ENCODE data around the gene HSF4. TPM values are rescaled to one million over a fixed set of nuclear protein-coding genes. Genes with fewer than 3 reads are reported as not detected.
"Not testable (repeated sequence)": the region's sequence is repeated elsewhere in the genome, so short reads cannot be mapped to it uniquely, and the experiment has no call there.

The HSF4 gene
- total RNA-seq, 1 donor from 2014 or later = 11.1 TPM

GRCh38 chr16:67120025-67120424, 44.5 kb upstream of the HSF4 start:
- H3K4me1 Mint-ChIP-seq (ENCODE audit: unreplicated experiment) = no peaks in the 10 kb centered on the region
- no peak overlapping the region for H3K4me3 Mint-ChIP-seq
- no peaks in the 10 kb centered on the region for H3K9me3 Mint-ChIP-seq
- H3K27ac Mint-ChIP-seq = no peak overlapping the region
- DNase-seq (ENCODE audit: extremely low spot score, unreplicated experiment) = no peak
- H3K27me3 Mint-ChIP-seq = no peaks in the 10 kb centered on the region
- no peak for TF ChIP-seq CTCF (conservative IDR thresholded peaks at IDR 0.05)
- peaks cover 4% of the 10 kb centered on the region for H3K36me3 Mint-ChIP-seq

DNA sequence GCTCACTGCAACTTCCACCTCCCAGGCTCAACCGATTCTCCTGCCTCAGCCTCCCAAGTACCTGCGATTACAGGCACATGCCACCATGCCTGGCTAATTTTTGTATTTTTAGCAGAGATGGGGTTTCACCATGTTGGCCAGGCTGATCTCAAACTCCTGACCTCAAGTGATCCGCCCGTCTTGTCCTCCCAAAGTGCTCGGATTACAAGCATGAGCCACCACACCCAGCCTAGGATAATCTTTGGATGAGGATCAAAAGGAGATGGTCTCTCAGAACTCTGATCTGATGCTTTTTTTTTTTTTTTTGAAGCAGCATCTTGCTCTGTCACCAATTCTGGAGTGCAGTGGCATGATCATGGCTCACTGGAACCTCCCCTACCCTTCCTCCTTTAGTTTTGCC, 41.7 kb upstream of the HSF4 start:
- H3K4me3 Mint-ChIP-seq; H3K36me3 Mint-ChIP-seq; H3K4me1 Mint-ChIP-seq (ENCODE audit: unreplicated experiment); DNase-seq (ENCODE audit: extremely low spot score, unreplicated experiment); H3K27me3 Mint-ChIP-seq; H3K9me3 Mint-ChIP-seq; H3K27ac Mint-ChIP-seq: not testable (repeated sequence)

DNA sequence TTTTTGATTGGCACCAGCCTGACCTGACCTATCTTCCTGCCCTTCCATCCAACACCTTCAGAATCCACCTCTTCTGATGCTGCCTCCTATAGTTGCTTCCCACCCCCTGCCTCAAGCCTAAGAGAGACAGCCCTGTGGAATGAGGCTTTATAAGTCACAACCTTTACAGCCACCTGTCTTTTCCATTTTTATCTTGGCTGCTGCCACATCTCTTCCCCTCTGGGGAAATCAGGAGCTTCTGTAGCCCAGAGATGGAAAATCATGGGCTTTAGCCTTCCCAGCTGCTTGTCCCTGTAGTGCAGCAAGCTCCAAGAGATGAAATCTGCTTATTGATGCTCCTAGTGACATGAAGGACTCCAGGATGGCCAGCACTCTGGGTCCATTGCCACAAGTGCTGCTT, 36.1 kb upstream of the HSF4 start:
- H3K4me1 Mint-ChIP-seq (ENCODE audit: unreplicated experiment) = no peaks in the 10 kb centered on the region
- H3K9me3 Mint-ChIP-seq = no peaks in the 10 kb centered on the region
- H3K4me3 Mint-ChIP-seq = no peak overlapping the region
- H3K27ac Mint-ChIP-seq = no peak overlapping the region
- DNase-seq (ENCODE audit: extremely low spot score, unreplicated experiment) = no peak
- no peak for TF ChIP-seq CTCF (conservative IDR thresholded peaks at IDR 0.05)
- no peaks in the 10 kb centered on the region for H3K27me3 Mint-ChIP-seq
- H3K36me3 Mint-ChIP-seq = peaks cover 18% of the 10 kb centered on the region

- Mint-ChIP-seq H3K36me3 (peaks cover 13% of the 10 kb centered on the region), H3K4me3 (no peak overlapping the region), H3K4me1 (ENCODE audit: unreplicated experiment) (no peaks in the 10 kb centered on the region), H3K27me3 (no peaks in the 10 kb centered on the region), H3K27ac (no peak overlapping the region), H3K9me3 (no peaks in the 10 kb centered on the region)
- no peak for TF ChIP-seq CTCF (conservative IDR thresholded peaks at IDR 0.05)
- DNase-seq (ENCODE audit: extremely low spot score, unreplicated experiment) = no peak
These were observed 35.7 kb upstream of the HSF4 start for GRCh38 chr16:67128887-67129286.

- TF ChIP-seq CTCF (conservative IDR thresholded peaks at IDR 0.05) = no peak
- Mint-ChIP-seq H3K9me3 (no peaks in the 10 kb centered on the region), H3K36me3 (peaks cover 13% of the 10 kb centered on the region), H3K4me3 (no peak overlapping the region), H3K27me3 (no peaks in the 10 kb centered on the region), H3K4me1 (ENCODE audit: unreplicated experiment) (no peaks in the 10 kb centered on the region), H3K27ac (no peak overlapping the region)
- DNase-seq (ENCODE audit: extremely low spot score, unreplicated experiment) = no peak
These were observed 35.1 kb upstream of the HSF4 start for GRCh38 chr16:67129422-67129821.

- H3K27me3 Mint-ChIP-seq = no peaks in the 10 kb centered on the region
- no peak overlapping the region for H3K4me3 Mint-ChIP-seq
- no peaks in the 10 kb centered on the region for H3K9me3 Mint-ChIP-seq
- no peak overlapping the region for H3K27ac Mint-ChIP-seq
- no peak for DNase-seq (ENCODE audit: extremely low spot score, unreplicated experiment)
- H3K4me1 Mint-ChIP-seq (ENCODE audit: unreplicated experiment) = no peaks in the 10 kb centered on the region
- H3K36me3 Mint-ChIP-seq = peaks cover 20% of the 10 kb centered on the region
- no peak for TF ChIP-seq CTCF (conservative IDR thresholded peaks at IDR 0.05)
These were observed 26.9 kb upstream of the HSF4 start for GRCh38 chr16:67137605-67138004.

Measured in type B pancreatic cell (in vitro differentiated cells).